HL-60 (cell line): Measurements from ENCODE around the gene ABCA1.

ENCODE experiments used
- CTCF ChIP-seq: IDR thresholded peaks from one replicate; pipeline ENCODE4 v1.5.1; 2011; ENCODE audit warnings: low read length, control low read depth, inconsistent platforms; ENCODE audit not compliant: insufficient read depth
- GABPA ChIP-seq: IDR thresholded peaks from 2 replicates; pipeline ENCODE4 v1.6.1; 2012; ENCODE audit warnings: low read depth
- POLR2AphosphoS5 ChIP-seq: IDR thresholded peaks from 2 replicates; pipeline ENCODE4 v1.6.1; 2012; ENCODE audit warnings: low read depth

- TF ChIP-seq CTCF (no peak), POLR2AphosphoS5 (peak; percentile 64; the same call in 1 of the 2 replicates), GABPA (no peak)
These were observed at the start of gene ABCA1 for GRCh38 chr9:104927912-104928740.
